ENCODE data around the gene PNMT. TPM values are rescaled to one million over a fixed set of nuclear protein-coding genes. Genes with fewer than 3 reads are reported as not detected.

The PNMT gene
- polyA plus RNA-seq, 1 of the 3 experiments (the other 2 are of a cell fraction) = 0.07 TPM

DNA sequence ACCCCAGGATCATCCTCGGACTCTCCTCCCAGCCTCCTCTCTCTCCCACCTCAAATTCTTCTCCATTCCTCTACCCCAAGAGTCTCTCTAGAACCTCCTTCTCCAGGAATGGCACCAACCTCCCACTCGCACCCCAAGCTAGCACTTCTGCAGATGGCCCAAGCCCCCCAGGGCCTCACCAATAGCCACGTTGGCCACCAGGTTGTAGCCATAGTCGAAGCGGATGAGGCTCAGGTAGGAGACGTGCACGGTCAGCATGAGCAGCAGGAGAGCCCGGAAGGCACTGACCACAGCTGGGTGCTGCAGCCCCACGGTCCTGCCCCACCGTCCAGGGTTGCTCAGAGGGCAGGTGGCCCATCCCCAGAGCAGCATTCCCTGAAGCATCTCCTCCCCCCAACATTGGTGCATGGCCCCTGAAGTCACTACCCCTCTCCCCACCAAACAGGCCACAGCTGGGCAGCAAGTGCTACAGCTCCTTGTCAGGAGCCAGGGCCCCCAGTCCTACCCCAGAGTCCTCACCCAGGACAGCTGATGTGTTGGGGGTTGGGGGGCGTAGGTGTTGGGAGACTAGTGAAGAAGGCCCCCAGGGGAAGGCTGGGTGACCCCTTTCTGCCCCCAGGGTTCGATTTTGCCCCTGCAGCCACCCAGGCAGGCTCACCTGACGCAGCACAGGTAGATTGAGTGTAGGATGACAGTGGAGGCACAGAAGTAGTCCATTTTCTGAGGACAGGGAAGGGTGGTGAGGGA lies 5.3 kb downstream of the PNMT start:
- H3K4me3 ChIP-seq (ENCODE audit: low read depth in 2 of 2, low read length in 1 of 2) = no peak overlapping the region
- H3K27ac ChIP-seq (ENCODE audit: low read depth in 2 of 2, low read length in 1 of 2) = no peak overlapping the region
- peaks cover 0 to 2% of the 10 kb centered on the region in 2 experiments; a peak in 1 of 4 replicates for H3K4me1 ChIP-seq (ENCODE audit: control insufficient read depth in 1 of 2, insufficient read depth in 2 of 2, low read depth in 1 of 2, low read length in 1 of 2)
- no peak overlapping the region for H3K4me2 ChIP-seq
- POLR2A ChIA-PET = no interaction called here
- H3K36me3 ChIP-seq (replicated peaks in 1 of 2; ENCODE audit: control insufficient read depth in 1 of 2, insufficient read depth in 2 of 2, low read length in 1 of 2) = no peaks in the 10 kb centered on the region
- H3K9me2 ChIP-seq = no peaks in the 10 kb centered on the region
- TF ChIP-seq FOXM1 (IDR thresholded peaks at IDR 0.05; ENCODE audit: low read depth) (no peak), JUND (IDR thresholded peaks at IDR 0.05) (no peak), GATA2 (CRISPR knock-in tag; IDR thresholded peaks at IDR 0.05) (no peak), RCOR1 (IDR thresholded peaks at IDR 0.05; ENCODE audit: low read length) (no peak), RFX5 (IDR thresholded peaks at IDR 0.05; ENCODE audit: low read length) (no peak), YY1 (IDR thresholded peaks at IDR 0.05; ENCODE audit: low read depth) (no peak), GABPA (IDR thresholded peaks at IDR 0.05; ENCODE audit: low read depth) (no peak), EZH2phosphoT487 (IDR thresholded peaks at IDR 0.05; ENCODE audit: borderline replicate concordance, low read depth) (no peak), TAF1 (IDR thresholded peaks at IDR 0.05; ENCODE audit: borderline replicate concordance, low read depth, low read length) (no peak), TEAD4 (IDR thresholded peaks at IDR 0.05; ENCODE audit: borderline replicate concordance, insufficient read depth) (no peak)
- TF ChIP-seq, protein P1, sequence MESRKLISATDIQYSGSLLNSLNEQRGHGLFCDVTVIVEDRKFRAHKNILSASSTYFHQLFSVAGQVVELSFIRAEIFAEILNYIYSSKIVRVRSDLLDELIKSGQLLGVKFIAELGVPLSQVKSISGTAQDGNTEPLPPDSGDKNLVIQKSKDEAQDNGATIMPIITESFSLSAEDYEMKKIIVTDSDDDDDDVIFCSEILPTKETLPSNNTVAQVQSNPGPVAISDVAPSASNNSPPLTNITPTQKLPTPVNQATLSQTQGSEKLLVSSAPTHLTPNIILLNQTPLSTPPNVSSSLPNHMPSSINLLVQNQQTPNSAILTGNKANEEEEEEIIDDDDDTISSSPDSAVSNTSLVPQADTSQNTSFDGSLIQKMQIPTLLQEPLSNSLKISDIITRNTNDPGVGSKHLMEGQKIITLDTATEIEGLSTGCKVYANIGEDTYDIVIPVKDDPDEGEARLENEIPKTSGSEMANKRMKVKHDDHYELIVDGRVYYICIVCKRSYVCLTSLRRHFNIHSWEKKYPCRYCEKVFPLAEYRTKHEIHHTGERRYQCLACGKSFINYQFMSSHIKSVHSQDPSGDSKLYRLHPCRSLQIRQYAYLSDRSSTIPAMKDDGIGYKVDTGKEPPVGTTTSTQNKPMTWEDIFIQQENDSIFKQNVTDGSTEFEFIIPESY (IDR thresholded peaks at IDR 0.05; ENCODE audit: borderline replicate concordance, low read depth) = no peak
- TF ChIP-seq, protein P2, sequence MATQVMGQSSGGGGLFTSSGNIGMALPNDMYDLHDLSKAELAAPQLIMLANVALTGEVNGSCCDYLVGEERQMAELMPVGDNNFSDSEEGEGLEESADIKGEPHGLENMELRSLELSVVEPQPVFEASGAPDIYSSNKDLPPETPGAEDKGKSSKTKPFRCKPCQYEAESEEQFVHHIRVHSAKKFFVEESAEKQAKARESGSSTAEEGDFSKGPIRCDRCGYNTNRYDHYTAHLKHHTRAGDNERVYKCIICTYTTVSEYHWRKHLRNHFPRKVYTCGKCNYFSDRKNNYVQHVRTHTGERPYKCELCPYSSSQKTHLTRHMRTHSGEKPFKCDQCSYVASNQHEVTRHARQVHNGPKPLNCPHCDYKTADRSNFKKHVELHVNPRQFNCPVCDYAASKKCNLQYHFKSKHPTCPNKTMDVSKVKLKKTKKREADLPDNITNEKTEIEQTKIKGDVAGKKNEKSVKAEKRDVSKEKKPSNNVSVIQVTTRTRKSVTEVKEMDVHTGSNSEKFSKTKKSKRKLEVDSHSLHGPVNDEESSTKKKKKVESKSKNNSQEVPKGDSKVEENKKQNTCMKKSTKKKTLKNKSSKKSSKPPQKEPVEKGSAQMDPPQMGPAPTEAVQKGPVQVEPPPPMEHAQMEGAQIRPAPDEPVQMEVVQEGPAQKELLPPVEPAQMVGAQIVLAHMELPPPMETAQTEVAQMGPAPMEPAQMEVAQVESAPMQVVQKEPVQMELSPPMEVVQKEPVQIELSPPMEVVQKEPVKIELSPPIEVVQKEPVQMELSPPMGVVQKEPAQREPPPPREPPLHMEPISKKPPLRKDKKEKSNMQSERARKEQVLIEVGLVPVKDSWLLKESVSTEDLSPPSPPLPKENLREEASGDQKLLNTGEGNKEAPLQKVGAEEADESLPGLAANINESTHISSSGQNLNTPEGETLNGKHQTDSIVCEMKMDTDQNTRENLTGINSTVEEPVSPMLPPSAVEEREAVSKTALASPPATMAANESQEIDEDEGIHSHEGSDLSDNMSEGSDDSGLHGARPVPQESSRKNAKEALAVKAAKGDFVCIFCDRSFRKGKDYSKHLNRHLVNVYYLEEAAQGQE (IDR thresholded peaks at IDR 0.05; ENCODE audit: low read depth, low read length) = no peak
- TF ChIP-seq, protein P3, sequence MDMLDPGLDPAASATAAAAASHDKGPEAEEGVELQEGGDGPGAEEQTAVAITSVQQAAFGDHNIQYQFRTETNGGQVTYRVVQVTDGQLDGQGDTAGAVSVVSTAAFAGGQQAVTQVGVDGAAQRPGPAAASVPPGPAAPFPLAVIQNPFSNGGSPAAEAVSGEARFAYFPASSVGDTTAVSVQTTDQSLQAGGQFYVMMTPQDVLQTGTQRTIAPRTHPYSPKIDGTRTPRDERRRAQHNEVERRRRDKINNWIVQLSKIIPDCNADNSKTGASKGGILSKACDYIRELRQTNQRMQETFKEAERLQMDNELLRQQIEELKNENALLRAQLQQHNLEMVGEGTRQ (IDR thresholded peaks at IDR 0.05; ENCODE audit: borderline replicate concordance, low read depth, low read length) = no peak
- TF ChIP-seq, protein P4, sequence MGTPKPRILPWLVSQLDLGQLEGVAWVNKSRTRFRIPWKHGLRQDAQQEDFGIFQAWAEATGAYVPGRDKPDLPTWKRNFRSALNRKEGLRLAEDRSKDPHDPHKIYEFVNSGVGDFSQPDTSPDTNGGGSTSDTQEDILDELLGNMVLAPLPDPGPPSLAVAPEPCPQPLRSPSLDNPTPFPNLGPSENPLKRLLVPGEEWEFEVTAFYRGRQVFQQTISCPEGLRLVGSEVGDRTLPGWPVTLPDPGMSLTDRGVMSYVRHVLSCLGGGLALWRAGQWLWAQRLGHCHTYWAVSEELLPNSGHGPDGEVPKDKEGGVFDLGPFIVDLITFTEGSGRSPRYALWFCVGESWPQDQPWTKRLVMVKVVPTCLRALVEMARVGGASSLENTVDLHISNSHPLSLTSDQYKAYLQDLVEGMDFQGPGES (IDR thresholded peaks at IDR 0.05; ENCODE audit: low read depth, low read length) = no peak
- TF ChIP-seq, protein P5, sequence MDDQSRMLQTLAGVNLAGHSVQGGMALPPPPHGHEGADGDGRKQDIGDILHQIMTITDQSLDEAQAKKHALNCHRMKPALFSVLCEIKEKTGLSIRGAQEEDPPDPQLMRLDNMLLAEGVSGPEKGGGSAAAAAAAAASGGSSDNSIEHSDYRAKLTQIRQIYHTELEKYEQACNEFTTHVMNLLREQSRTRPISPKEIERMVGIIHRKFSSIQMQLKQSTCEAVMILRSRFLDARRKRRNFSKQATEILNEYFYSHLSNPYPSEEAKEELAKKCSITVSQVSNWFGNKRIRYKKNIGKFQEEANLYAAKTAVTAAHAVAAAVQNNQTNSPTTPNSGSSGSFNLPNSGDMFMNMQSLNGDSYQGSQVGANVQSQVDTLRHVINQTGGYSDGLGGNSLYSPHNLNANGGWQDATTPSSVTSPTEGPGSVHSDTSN (IDR thresholded peaks at IDR 0.05) = no peak
- no peak overlapping the region for H2AFZ ChIP-seq (ENCODE audit: low read depth)
- H3K9me3 ChIP-seq = no peaks in the 10 kb centered on the region
- no peak for DNase-seq
- no peaks in the 10 kb centered on the region for H3K27me3 ChIP-seq (ENCODE audit: insufficient read depth)
- no peak overlapping the region for H3K9ac ChIP-seq
- H3F3A ChIP-seq (replicated peaks; ENCODE audit: insufficient read depth) = no peaks in the 10 kb centered on the region
- no peaks in the 10 kb centered on the region for H3K79me2 ChIP-seq (ENCODE audit: insufficient read depth)
- CTCF ChIA-PET = interaction anchor here (2.1 to 15.8 kb wide), 4 partner anchors 20 to 57 kb away, joined by 8 to 279 read pairs (median 80); partner anchors contain the start of genes MIEN1 and PPP1R1B
- 36% methylated on average over 6 of the region's 13 CpGs for WGBS (ENCODE audit: low lambda C conversion rate)
- H4K20me1 ChIP-seq (ENCODE audit: insufficient read depth) = no peaks in the 10 kb centered on the region
